Breast epithelium (tissue), 3 donors: ENCODE measurements around the gene ZBTB5.

Experiments used
- POLR2A ChIP-seq: fragments of 450-650 bp; IDR thresholded peaks from one replicate; pipeline ENCODE4 v1.6.1; 2016; ENCODE audit warnings: antibody characterized with exemption, mild to moderate bottlenecking, moderate library complexity
- POLR2AphosphoS5 ChIP-seq, 3 donors: sonication (generic); formaldehyde crosslinking; IDR thresholded peaks; one replicate each; pipeline ENCODE4 v1.6.1; 2017; ENCODE audit warnings: antibody characterized with exemption in 3 of 3
- TF ChIP-seq, protein P1 (sequence below), 3 donors: fragments of 450-650 bp; IDR thresholded peaks; one replicate each; pipeline ENCODE4 v1.5.1; 2016 to 2017; ENCODE audit warnings: antibody characterized with exemption in 3 of 3, mild to moderate bottlenecking in 3 of 3, moderate library complexity in 3 of 3

- TF ChIP-seq POLR2A: no peak
- TF ChIP-seq, protein P1, sequence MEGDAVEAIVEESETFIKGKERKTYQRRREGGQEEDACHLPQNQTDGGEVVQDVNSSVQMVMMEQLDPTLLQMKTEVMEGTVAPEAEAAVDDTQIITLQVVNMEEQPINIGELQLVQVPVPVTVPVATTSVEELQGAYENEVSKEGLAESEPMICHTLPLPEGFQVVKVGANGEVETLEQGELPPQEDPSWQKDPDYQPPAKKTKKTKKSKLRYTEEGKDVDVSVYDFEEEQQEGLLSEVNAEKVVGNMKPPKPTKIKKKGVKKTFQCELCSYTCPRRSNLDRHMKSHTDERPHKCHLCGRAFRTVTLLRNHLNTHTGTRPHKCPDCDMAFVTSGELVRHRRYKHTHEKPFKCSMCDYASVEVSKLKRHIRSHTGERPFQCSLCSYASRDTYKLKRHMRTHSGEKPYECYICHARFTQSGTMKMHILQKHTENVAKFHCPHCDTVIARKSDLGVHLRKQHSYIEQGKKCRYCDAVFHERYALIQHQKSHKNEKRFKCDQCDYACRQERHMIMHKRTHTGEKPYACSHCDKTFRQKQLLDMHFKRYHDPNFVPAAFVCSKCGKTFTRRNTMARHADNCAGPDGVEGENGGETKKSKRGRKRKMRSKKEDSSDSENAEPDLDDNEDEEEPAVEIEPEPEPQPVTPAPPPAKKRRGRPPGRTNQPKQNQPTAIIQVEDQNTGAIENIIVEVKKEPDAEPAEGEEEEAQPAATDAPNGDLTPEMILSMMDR (IDR thresholded peaks at IDR 0.05): no peak
- TF ChIP-seq POLR2AphosphoS5 (IDR thresholded peaks at IDR 0.05): peak; percentile 16 to 59 (median 29)
Observed at GRCh38 chr9:37464426-37465248, 613 bp downstream of the ZBTB5 start.
